GM13976 (cell line): ENCODE results near the gene FOXO4.

Source experiments
- DNase-seq: peaks from one replicate; pipeline ENCODE4 v3.0.0; 2012; ENCODE audit warnings: low spot score
- in situ Hi-C: fragments of 300-500 bp; cut with MboI; formaldehyde crosslinking; loops from one replicate; pipeline ENCODE4 v1.12.0; 2022; ENCODE audit warnings: low sequenced_read_pairs, mixed read lengths, inconsistent platforms; ENCODE audit not compliant: unreplicated experiment
- TF ChIP-seq, protein P1 (sequence below): IDR thresholded peaks from 2 replicates; pipeline ENCODE4 v1.5.1; 2012; ENCODE audit warnings: borderline replicate concordance, mild to moderate bottlenecking; ENCODE audit not compliant: insufficient read depth; ENCODE audit errors: extremely low read depth, missing control alignments, control extremely low read depth

Gene FOXO4

DNA sequence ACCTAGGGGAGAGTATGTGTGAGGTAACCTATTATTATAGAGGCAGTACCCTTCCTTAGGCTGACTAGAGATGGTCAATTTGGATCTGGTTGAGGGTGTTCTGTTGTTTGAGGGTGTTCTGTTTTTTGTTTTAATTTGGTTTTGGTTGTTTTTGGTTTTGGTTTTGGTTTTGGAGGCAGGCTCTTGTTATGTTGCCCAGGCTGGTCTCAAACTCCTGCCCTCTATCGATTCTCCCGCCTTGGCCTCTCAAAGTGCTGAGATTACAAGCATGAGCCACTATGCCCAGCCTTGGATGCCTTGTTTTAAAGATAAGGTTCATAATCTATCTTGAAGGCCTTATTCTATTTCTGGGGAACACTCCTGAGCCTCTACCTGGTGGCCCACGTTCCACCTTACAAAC is 10.0 kb downstream of the FOXO4 start:
- TF ChIP-seq, protein P1, sequence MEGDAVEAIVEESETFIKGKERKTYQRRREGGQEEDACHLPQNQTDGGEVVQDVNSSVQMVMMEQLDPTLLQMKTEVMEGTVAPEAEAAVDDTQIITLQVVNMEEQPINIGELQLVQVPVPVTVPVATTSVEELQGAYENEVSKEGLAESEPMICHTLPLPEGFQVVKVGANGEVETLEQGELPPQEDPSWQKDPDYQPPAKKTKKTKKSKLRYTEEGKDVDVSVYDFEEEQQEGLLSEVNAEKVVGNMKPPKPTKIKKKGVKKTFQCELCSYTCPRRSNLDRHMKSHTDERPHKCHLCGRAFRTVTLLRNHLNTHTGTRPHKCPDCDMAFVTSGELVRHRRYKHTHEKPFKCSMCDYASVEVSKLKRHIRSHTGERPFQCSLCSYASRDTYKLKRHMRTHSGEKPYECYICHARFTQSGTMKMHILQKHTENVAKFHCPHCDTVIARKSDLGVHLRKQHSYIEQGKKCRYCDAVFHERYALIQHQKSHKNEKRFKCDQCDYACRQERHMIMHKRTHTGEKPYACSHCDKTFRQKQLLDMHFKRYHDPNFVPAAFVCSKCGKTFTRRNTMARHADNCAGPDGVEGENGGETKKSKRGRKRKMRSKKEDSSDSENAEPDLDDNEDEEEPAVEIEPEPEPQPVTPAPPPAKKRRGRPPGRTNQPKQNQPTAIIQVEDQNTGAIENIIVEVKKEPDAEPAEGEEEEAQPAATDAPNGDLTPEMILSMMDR = no peak
- in situ Hi-C loops = no loop called here
- DNase-seq = no peak

DNA sequence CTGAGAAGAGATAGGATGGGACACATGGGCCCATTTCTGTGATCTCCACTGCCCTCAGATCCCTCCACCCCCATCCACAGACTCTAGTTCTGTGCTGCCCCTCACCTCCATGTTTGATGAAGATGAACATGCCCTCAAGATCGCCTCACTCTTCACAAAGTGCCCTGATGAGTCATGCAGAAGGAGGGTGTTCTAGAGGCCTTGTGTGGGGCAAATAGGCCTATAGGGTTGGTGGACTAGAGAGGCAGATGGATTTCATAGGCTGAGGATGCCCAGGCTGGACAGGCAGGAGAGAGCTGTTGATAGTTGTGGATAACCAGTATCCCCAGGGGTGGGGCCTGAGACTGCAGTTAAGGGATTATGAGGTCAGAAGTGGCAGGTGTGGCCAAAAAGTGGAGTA is 10.8 kb downstream of the FOXO4 start, which contains the start of gene CXorf65:
Gene CXorf65, minus strand, starts transcription at position 314 of the 400 bp plus-strand sequence. Its CDS starts 184 bp downstream, at position 130.
- in situ Hi-C loops = no loop called here
- DNase-seq = no peak
- TF ChIP-seq, protein P1 = no peak

DNA sequence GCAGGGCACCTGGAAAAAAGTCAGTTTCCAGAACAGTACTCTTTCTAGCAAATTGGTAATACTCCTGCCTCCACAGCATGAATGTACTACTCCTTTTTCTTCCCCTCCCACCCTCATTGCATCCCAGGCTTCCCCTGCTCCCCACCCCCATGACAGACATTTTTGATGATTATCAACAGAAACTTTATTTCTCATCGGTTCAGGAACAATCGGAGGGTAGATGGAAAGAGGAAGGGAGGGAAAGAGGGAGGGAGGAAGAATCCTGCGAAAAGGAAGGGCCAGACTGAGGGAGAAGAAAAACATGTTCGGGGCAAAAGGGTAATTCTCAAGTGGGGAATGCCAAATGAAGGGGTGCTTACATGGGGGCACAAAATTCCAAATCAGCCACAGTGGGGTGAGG is 11.6 kb downstream of the FOXO4 start:
- TF ChIP-seq, protein P1 = no peak
- DNase-seq = no peak
- in situ Hi-C loops = no loop called here

DNA sequence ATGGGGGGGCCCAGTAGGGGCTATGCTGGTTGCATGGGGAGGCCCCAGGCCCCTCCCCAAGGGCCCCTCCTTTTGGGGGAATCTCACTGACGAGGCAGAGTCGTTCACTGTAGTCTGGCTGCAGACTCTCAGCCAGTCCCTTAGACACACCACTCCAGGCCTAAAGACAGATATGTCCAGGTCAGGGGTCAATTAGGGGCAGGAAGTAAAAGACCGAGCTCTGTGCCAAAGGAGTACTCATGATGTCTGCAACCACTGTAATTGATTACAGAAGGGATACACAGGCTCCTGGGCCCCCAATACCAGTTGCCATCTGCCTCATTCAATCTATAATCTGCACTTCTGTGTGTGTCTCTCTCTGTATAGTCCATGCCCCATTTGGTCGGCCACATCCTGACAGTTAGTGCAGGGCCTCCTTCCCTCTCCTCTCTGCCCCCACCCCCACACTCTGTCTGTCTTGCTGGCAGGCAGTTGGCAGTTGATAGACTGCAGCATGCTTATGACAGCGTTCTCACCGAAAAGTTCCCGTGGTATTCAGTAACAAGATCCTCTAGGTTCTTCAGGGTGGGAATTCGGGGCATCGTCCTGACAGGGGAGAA is 12.2 kb downstream of the FOXO4 start:
- in situ Hi-C loops = no loop called here
- no peak for DNase-seq
- TF ChIP-seq, protein P1 = no peak

DNA sequence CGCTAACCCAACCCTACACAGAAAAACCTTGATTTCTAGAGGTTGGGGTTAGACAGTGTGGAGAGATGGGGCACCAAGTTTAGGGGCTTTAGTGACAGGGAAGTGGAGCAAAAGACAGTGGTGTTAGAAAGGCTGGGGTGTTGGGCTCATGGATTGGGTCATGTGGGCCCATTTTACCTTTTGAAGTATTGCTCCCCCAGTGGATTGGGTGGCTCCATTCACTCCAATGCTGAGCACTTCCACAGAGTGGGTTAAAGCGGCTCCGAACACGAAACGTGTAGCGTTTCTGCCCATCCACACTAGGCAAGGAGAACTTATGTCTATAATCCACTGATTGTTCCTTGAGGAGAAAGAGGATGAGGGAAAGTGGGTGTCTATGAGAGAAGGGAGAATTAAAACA is 13.4 kb downstream of the FOXO4 start:
- in situ Hi-C loops = no loop called here
- TF ChIP-seq, protein P1 = no peak
- no peak for DNase-seq

DNA sequence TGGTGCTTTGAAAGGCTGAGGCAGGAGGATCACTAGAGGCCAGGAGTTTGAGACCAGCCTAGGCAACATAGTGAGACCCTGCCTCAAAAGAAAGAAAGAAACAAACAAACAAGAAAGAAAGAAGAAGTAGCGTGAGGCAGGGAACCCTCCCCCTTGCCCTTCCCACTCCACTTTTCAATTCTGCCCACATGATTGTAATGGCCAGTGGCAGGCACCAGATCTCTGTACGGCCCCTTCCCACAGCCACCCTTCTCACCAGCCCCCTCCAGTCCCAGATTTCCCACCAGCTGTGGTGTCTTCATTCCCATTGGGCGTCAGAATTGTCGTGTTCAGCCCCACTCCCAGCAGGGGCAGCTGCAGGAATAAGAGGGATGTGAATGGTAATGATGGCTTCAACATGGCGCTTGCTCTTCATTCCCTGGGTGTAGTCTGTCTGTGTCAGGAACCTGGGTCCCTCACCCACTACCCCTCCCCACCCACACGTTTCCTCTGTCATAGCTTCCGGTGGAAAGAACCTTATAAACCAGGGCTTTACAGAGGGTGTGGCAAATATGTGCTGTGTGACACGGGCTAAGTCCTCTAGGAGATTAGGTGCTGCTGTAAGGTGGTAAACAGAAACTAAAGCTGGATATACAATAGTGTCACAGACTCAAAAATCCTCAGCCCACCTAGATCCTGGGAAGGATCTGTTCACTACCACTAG is 15.6 kb downstream of the FOXO4 start, which contains the start of gene IL2RG:
Gene IL2RG, minus strand, starts transcription at position 437 of the 703 bp plus-strand sequence. Its CDS starts 38 bp downstream, at position 399.
- in situ Hi-C loops = no loop called here
- TF ChIP-seq, protein P1 = no peak
- peak; percentile 76 for DNase-seq
